Right cardiac atrium (tissue), 5 donors: ENCODE measurements around the gene UNC13B. TPM values are rescaled to one million over a fixed set of nuclear protein-coding genes. Genes with fewer than 3 reads are reported as not detected.

Experiments used
- ATAC-seq, 2 donors: fragments of 200-7000 bp; cut with Tn5 transposase; one replicate each; pipeline versions ENCODE4 v1.8.0 to v1.9.1; 2020; ENCODE audit warnings: moderate library complexity in 2 of 2, mild to moderate bottlenecking in 1 of 2
- DNase-seq, 3 donors: peaks; one replicate each; pipeline ENCODE4 v3.0.0-alpha.2; 2020
- H3K27ac ChIP-seq: one replicate; pipeline ENCODE4 v1.5.1; 2013; ENCODE audit warnings: mild to moderate bottlenecking, low read length, control low read depth, moderate library complexity
- H3K27me3 ChIP-seq: one replicate; pipeline ENCODE4 v1.6.1; 2013; ENCODE audit not compliant: control insufficient read depth, insufficient read depth
- H3K4me1 ChIP-seq: one replicate; pipeline ENCODE4 v1.6.1; 2013; ENCODE audit warnings: low read length; ENCODE audit not compliant: control insufficient read depth, insufficient read depth
- H3K4me3 ChIP-seq: one replicate; pipeline ENCODE4 v1.5.1; 2013; ENCODE audit warnings: low read length, control low read depth
- H3K9me3 ChIP-seq: one replicate; pipeline ENCODE4 v1.6.1; 2013; ENCODE audit warnings: low read length; ENCODE audit not compliant: control insufficient read depth
- WGBS: extraction: QIAGEN DNeasy Blood & Tissue Kit; methylation state at CpG from one replicate; pipeline ENCODE4 v1.1.7; 2013; 5-methylcytosine and 5-hydroxymethylcytosine counted together
- intact Hi-C, 4 donors: fragments of 100-400 bp; cut with DNase I; formaldehyde crosslinking; loops; one replicate each; pipeline versions ENCODE4 v1.11.0 to v1.14.0; 2022 to 2023
- polyA plus RNA-seq: library from polyadenylated mRNA; stranded (reverse); fragments of 200-250 nt; gene quantifications from one replicate; pipeline ENCODE4 v1.2.3, GENCODE V29; 2013
- total RNA-seq, 4 donors: library from RNA; stranded (reverse); fragmentation: NEBNext Ultra II Directional; extraction: Animal tissue kit (Norgen Biotek cat#: 25700); gene quantifications; one replicate each; pipeline ENCODE4 v1.2.1, GENCODE V29; 2021
- donor health status: healthy with polysubstance abuse.
- donor health status: DM: no; HTN: yes; CAD: no.
- donor health status: DM: no; HTN: no; CAD: no.
- donor health status: DM: no; HTN: yes; CAD: no; lungs with severe emphysema.
- donor health status: DM: yes; HTN: yes; CAD: no.

The UNC13B gene
- total and polyA plus RNA-seq, 5 donors, result 8.8 to 23.4 (median 21.0) TPM

DNA sequence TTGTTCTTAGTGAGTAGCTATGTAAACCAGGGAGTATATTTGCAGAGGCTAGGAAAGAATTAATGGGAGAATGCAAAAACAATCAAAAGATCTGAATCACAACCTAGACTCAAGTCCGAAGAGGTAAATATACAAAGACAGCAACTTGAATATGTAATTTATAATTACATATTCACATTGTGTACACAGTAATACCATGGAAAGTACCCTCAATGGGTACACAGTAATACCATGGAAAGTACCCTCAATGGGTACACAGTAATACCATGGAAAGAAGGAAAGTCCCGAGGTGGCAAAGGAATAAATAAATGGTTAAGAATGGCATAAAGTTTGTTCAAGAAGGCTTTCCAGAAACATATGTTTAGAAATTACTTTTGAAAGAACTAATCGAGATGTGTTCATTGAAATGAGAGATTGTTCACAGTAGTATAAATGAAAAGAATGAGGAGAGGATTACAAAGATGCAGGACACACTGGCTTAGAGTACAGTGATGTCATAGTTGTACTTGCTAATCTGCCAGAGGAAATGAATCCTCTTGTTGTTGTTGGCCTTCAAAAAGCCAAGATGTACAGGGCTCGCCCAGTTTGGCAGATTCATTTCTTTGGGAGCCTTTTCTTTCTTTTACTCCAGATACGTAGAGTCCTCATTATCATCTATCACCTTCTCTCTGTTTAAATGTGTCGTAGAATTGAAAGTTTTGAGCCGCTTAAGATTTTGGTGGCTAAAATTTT, 116.0 kb downstream of the UNC13B start:
- peak in 2 of 3 donors; percentile 25 to 53 for DNase-seq
- no peak overlapping the region for H3K4me3 ChIP-seq

GRCh38 chr9:35279946-35280345, 118.1 kb downstream of the UNC13B start:
- no peaks in the 10 kb centered on the region for H3K9me3 ChIP-seq
- no peaks in the 10 kb centered on the region for H3K4me1 ChIP-seq
- no peak overlapping the region for H3K4me3 ChIP-seq
- ATAC-seq (no peak), DNase-seq (no peak)
- intact Hi-C loops, result no loop called here
- H3K27ac ChIP-seq, result no peak overlapping the region
- 78% methylated on average over 2 of the region's 2 CpGs for WGBS
- no peaks in the 10 kb centered on the region for H3K27me3 ChIP-seq

More for the DNA sequence above, 116.0 kb downstream of the UNC13B start:
- peak; percentile 93 to 96 for ATAC-seq
- H3K27me3 ChIP-seq, result no peaks in the 10 kb centered on the region
- H3K27ac ChIP-seq, result peak overlapping the region; percentile 72
- 55% methylated on average over 7 of the region's 7 CpGs for WGBS
- intact Hi-C loops, result no loop called here
- H3K9me3 ChIP-seq, result no peaks in the 10 kb centered on the region
- H3K4me1 ChIP-seq, result no peaks in the 10 kb centered on the region

DNA sequence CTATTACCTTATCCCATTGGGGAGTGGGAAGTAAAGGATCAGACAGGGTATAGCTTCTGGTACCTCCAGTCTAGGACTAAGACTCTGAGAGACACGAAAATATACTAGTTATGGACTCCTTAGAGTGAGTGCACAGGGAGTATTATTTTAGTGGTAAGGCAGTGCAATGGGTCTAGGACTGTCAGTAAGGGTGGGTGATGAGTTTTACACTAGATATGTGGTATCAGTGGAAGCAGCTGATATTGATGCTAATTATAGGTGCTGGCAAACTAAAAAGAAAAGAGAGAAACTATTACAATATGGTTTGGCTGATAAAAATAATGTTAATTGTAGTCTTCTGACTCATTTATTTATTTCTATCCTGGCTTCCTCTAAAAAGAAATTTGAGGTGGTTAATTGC, 118.6 kb downstream of the UNC13B start:
- Histone ChIP-seq H3K4me1 (no peaks in the 10 kb centered on the region), H3K27me3 (no peaks in the 10 kb centered on the region), H3K4me3 (no peak overlapping the region), H3K27ac (no peak overlapping the region), H3K9me3 (no peaks in the 10 kb centered on the region)
- ATAC-seq (peak in 1 of 2 donors; percentile 40), DNase-seq (no peak)
- intact Hi-C loops, result no loop called here
- 70% methylated on average over 1 of the region's 1 CpG for WGBS

GRCh38 chr9:35285731-35286130, 123.9 kb downstream of the UNC13B start:
- no peaks in the 10 kb centered on the region for H3K27me3 ChIP-seq
- no peaks in the 10 kb centered on the region for H3K4me1 ChIP-seq
- ATAC-seq, result no peak
- no peaks in the 10 kb centered on the region for H3K9me3 ChIP-seq
- intact Hi-C loops, result no loop called here
- no peak overlapping the region for H3K4me3 ChIP-seq
- H3K27ac ChIP-seq, result no peak overlapping the region
- WGBS, result 89% methylated on average over 1 of the region's 1 CpG
- DNase-seq, result no peak

GRCh38 chr9:35286381-35286780, 124.6 kb downstream of the UNC13B start:
- no peaks in the 10 kb centered on the region for H3K27me3 ChIP-seq
- H3K9me3 ChIP-seq, result no peaks in the 10 kb centered on the region
- 96% methylated on average over 1 of the region's 1 CpG for WGBS
- no peaks in the 10 kb centered on the region for H3K4me1 ChIP-seq
- no peak for ATAC-seq
- intact Hi-C loops, result no loop called here
- H3K4me3 ChIP-seq, result no peak overlapping the region
- no peak overlapping the region for H3K27ac ChIP-seq
- no peak for DNase-seq

GRCh38 chr9:35287987-35288632, 126.3 kb downstream of the UNC13B start:
- intact Hi-C loops, result no loop called here
- no peaks in the 10 kb centered on the region for H3K27me3 ChIP-seq
- H3K4me1 ChIP-seq, result no peaks in the 10 kb centered on the region
- no peaks in the 10 kb centered on the region for H3K9me3 ChIP-seq
- no peak for ATAC-seq
- no peak for DNase-seq
- no peak overlapping the region for H3K4me3 ChIP-seq
- H3K27ac ChIP-seq, result no peak overlapping the region
- 90% methylated on average over 3 of the region's 3 CpGs for WGBS

DNA sequence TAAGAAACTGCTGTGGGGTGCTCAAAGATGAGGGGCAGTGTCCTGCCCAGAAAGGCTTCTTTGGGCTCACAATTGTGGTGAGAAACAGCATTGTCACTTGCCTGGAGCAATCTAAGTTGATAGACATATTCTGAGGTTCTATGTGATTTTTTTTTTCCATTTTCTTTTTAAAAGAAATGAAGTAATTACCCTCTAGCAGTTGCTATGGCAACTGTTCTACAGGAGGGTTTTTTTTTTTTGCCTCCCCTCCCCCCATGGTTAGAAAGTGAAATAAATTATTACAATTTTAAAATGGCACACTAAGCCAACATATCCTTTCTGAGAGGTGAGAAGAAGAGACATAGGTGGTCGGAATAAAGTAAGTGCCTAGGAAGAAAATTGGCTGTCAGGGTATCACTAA, 127.0 kb downstream of the UNC13B start:
- Histone ChIP-seq H3K4me1 (no peaks in the 10 kb centered on the region), H3K27ac (no peak overlapping the region), H3K9me3 (no peaks in the 10 kb centered on the region), H3K4me3 (no peak overlapping the region), H3K27me3 (no peaks in the 10 kb centered on the region)
- DNase-seq (no peak), ATAC-seq (no peak)
- WGBS, result 91% methylated on average over 1 of the region's 1 CpG
- intact Hi-C loops, result no loop called here

- no peaks in the 10 kb centered on the region for H3K4me1 ChIP-seq
- DNase-seq, result no peak
- intact Hi-C loops, result no loop called here
- no peaks in the 10 kb centered on the region for H3K9me3 ChIP-seq
- H3K27ac ChIP-seq, result no peak overlapping the region
- no peak overlapping the region for H3K4me3 ChIP-seq
- ATAC-seq, result no peak
- no peaks in the 10 kb centered on the region for H3K27me3 ChIP-seq
- WGBS, result 80% methylated on average over 2 of the region's 2 CpGs
These were observed 131.7 kb downstream of the UNC13B start for GRCh38 chr9:35293376-35293964.

DNA sequence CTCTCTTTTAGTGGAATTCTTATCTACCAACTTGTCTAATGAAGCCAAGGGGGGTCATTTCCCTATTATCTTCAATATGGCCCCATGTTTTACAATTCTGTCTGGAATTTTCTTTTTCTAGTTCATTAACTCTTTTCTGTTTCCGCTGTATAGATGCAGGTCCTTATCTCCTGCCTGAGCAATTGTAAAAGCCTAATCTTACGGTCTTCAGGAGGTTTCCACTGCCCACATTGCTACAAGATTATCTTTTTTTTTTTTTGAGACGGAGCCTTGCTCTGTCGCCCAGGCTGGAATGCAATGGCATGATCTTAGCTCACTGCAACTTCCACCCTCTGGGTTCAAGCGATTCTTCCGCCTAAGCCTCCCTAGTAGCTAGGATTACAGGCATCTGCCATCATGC, 132.3 kb downstream of the UNC13B start:
- Histone ChIP-seq H3K4me3 (no peak overlapping the region), H3K4me1 (no peaks in the 10 kb centered on the region), H3K27ac (no peak overlapping the region), H3K27me3 (no peaks in the 10 kb centered on the region), H3K9me3 (no peaks in the 10 kb centered on the region)
- no peak for DNase-seq
- intact Hi-C loops, result no loop called here
- ATAC-seq, result no peak
- 86% methylated on average over 6 of the region's 6 CpGs for WGBS

GRCh38 chr9:35294556-35294955, 132.7 kb downstream of the UNC13B start:
- 91% methylated on average over 6 of the region's 6 CpGs for WGBS
- intact Hi-C loops, result no loop called here
- DNase-seq (no peak), ATAC-seq (no peak)
- Histone ChIP-seq H3K4me3 (no peak overlapping the region), H3K4me1 (no peaks in the 10 kb centered on the region), H3K27me3 (no peaks in the 10 kb centered on the region), H3K9me3 (no peaks in the 10 kb centered on the region), H3K27ac (no peak overlapping the region)

DNA sequence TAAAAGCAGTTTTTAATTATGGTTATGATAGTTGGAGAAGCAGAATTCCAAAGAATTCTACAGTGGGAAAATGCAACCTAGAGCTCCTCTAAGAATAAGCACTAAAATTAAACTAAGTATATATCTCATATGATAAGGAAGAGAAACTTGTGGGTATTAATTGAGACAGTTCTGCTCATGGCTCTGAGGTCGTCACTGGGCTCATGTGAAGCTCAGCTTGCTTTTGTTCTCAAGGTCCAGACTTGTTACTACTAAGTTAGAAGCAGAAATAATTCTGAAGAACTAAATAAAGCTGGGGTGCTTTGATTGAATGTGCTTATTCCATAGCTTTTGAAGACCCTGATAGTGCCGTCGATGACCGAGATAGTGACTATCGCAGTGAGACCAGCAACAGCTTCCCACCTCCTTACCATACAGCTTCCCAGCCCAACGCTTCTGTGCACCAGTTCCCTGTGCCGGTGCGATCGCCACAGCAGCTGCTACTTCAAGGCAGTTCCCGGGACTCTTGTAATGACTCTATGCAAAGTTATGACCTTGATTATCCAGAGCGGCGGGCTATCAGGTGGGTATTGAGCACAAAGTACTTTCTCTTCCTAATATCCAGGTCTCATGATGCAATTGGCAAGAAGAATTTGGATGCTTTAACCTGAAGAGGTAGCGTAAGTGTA, 133.7 kb downstream of the UNC13B start:
- no peaks in the 10 kb centered on the region for H3K9me3 ChIP-seq
- intact Hi-C loops, result no loop called here
- ATAC-seq (no peak), DNase-seq (no peak)
- WGBS, result 87% methylated on average over 13 of the region's 13 CpGs
- H3K4me3 ChIP-seq, result no peak overlapping the region
- no peaks in the 10 kb centered on the region for H3K4me1 ChIP-seq
- H3K27ac ChIP-seq, result no peak overlapping the region
- no peaks in the 10 kb centered on the region for H3K27me3 ChIP-seq
